Forelimb muscle (tissue), 1 donor: ENCODE measurements around the gene F10. TPM values are rescaled to one million over a fixed set of nuclear protein-coding genes. Genes with fewer than 3 reads are reported as not detected.

Experiments used
- DNase-seq: peaks from one replicate; pipeline ENCODE4 v3.0.0-alpha.2; 2013; ENCODE audit warnings: low read depth
- polyA plus RNA-seq: library from polyadenylated mRNA; unstranded; fragments of 120-200 nt; gene quantifications from one replicate; pipeline ENCODE4 v1.2.1, GENCODE V29; 2013; ENCODE audit not compliant: insufficient read length

F10 gene
- polyA plus RNA-seq, 1 donor: 16.9 TPM

DNA sequence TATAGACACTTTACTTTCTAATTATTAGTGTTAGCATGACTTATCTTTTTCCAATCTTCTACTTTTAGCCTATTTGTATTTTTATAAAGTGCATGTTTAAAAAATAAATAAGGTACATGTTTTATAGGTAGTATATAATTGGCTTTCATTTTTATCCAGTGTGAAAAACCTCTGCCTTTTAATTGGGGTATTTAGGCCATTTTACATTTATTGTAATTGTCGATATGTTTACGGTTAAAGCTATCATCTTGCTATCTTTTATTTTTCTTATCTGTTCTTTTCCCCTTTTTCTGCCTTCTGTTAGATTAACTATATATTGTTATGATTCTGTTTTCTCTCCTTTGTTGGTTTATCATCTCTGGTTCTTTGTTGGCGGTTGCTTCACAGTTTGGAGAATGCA lies 45.0 kb downstream of the F10 start:
- DNase-seq: no peak

DNA sequence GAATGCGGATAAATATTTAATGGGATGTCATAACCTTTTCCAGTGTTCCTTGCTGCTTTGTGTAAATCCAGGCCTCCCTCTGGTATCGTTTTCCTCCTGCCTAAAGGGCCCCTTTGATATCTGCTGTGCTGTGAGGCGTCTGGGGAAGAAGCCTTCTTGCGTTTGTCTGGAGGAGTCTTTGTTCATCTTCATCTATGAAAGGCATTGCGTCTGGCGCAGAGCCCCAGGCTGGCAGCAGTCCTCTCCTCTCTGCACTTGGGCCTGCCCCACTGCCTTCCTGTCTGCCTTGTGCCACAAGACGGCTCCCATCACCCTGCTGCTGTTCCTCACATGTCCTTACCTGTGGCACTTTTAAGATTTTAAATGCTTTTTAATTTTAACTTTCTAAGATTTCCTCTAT lies 45.6 kb downstream of the F10 start:
- DNase-seq: no peak

DNA sequence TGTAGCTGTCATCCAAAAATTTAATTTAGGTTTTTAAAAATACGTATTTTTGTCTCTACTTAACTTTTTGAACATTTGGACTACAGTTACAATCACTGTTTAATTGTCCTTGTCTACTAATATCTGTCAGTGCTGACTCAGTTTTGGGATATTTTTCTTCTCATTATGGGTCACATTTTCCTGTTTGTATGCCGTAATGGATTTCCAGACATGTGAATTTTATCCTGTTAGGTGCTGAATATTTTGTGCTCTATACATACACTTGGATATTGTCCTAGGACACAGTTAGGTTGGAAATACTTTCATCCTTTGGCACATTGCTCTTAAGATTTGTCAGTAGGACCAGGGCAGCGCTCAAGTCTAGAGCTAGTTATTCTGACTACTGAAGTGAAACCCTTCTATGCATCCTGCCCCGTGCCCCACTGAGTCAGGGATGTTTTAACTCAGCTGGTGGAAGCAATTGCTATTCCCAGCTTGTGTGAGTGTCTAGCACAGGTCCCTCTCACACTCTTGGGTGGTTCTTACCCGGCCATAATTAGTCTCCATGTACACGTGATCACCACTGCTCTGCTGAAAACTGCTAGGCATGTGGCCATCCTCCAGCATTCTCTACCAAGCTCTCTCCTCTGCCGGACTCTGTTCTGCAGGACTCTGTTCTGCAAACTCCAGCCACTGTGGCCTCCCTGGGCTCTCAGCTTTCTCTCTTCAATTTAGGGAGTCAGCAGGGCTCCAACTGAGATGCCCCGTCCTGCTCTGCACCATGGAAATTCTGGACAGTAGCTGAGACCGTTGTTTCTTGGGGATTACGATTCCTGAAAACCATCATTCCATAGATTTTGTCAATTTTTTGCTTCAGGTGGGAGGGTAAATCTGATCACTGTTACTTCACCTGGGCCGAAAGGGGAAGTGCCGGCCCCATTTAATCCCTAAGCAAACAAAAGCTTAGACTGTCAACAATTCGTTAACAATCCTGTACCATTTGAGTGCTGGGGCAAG lies 47.0 kb downstream of the F10 start:
- DNase-seq: no peak

DNA sequence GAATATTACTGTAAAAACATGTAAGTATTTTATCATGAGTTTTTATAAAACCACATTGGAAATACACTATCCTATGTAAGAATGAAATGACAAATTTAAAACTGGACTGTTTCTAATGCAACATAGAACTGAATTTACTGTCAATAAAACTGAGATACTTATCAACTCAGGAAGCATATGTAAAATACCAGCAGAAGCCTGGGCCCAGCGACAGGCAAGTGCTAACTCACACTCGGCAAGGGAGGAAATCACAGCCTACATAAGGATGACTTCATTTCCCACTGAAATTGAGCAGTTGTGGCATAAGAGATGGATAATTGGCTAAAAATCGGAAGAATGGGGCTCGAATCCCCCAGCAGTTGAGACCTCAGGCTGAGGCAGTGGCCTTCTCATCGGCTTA lies 47.9 kb downstream of the F10 start:
- no peak for DNase-seq

DNA sequence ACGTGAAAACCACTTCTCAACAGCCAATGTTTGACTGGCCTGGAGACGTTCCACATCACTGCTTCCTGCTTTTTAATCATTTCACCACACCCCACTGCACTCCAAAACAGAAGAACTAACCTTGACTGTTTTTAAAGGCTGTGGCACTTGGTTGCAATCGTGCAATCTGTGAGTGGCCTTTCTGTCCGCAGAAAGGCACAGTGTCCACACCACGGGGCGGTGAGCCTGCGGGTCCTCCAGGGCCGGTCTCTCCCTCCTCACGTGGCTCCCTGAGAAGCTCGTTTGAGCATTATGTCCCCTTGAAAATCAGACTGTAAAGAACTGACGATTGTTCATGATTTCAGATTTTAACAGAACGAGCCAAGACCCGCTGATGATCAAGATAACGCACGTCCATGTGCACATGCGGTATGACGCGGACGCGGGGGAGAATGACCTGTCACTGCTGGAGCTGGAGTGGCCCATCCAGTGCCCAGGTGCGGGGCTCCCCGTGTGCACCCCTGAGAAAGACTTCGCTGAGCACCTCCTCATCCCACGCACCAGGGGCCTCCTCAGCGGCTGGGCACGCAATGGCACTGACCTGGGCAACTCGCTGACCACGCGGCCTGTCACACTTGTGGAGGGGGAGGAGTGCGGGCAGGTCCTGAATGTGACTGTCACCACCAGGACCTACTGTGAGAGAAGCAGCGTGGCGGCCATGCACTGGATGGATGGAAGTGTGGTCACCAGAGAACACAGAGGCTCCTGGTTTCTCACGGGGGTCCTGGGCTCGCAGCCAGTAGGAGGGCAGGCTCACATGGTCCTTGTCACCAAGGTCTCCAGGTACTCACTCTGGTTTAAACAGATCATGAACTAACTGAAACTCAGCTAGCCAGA lies 48.9 kb downstream of the F10 start:
- DNase-seq: no peak

DNA sequence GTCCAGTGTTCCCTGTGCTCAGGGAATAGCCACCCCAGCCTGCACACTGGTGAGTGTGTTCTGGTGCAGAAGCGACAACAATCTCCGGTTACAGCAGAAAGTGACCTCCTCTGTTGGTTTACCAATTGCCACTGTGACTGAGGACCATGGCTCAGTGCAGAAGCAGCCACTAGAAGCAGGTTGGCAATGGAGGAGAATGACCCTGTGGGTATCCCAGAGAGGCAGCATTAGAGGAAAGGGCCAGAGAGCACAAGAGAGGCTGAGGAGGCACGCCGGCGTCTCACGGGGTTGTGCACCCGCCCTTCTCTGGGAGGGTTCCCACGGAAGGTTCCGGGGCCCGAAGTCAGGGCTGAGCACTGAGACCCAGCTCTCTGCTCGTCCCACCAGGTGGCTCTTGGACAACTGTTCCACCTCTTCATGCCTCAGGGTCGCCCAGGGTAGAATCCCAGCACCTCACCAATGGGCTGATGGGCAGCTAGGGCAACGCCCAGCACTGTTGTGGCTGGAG lies 49.9 kb downstream of the F10 start:
- DNase-seq: no peak

DNA sequence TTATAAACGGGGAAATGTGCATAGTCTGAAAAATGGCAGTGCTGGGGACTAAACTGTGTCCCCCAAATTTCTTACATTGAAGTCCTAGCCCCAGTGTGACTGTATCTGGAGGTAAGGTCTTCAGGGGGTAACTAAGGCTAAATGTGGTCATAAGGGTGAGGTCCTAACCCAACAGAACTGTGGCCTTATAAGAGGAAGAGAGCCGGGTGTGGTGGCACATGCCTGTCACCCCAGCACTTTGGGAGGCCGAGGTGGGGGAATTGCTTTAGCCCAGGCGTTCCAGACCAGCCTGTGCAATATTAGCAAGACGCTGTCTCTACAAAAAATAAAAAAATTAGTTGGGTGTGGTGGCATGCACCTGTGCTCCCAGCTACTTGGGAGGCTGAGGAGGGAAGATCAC lies 53.7 kb downstream of the F10 start:
- DNase-seq: no peak

DNA sequence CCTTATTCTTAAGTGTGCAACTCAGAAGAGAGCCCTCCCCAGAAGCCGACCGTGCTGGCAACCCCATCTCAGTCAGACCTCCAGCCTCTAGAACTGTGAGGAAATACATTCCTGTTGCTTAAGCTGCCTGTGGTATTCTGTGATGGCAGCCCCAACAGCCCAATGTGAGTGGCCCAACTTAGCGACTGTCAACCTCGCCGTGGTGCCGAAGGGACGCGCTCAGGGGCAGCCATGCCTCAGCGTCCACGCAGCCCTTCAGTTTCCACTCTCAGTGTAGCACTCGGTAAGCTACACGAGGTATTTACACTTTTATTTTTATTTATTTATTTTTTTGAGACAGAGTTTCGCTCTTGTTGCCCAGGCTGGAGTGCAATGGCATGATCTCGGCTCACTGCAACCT lies 54.2 kb downstream of the F10 start:
- no peak for DNase-seq

DNA sequence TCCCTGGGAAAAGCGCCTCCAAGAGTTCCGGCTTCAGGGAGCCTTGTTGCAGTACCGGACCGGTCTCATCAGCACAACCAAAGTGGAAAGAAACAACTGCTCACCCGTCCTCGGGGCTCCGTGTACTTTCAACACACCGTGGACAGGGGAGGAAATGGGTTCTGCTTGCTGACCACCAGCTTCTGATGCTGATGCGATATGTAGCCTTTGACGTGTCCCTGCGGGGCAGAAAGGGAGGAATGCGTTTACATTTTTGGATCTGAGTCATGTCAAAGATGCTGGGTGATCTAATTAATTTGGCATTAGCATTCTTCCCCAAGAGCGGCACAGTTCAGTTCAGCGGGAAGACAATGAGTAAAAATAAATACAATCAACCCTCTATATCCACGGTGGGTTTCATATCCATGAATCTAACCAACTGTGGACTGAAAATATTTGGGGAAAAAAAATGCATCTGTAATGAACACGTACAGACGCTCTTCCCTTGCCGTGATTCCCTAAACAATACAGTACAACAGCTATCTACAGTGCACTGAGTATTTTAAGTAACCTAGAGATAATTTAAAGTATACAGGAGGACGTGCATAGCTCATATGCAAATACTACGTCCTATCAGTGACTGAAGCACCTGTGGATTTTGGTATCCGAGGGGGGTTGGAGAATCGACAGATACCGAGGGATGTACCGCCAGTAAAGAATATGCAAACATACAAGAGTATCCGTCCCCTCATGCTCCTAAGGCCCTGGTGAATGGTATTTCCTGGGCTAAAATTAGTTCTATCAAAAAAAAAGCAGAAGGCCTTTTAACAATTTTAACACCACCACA lies 55.7 kb downstream of the F10 start:
- no peak for DNase-seq

DNA sequence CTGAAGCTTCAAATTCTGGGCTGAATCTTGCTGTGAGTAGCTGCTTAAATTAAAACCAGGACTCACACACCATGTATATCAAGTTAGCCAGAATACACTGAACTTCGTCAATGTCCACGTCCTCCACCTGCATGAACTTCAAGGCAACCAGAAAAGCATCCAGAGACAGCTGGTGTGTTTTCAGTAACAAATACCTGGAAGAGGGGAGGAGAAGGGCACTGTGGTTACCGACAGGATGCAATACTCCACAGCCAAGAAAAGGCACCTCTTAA lies 56.2 kb downstream of the F10 start:
- no peak for DNase-seq

DNA sequence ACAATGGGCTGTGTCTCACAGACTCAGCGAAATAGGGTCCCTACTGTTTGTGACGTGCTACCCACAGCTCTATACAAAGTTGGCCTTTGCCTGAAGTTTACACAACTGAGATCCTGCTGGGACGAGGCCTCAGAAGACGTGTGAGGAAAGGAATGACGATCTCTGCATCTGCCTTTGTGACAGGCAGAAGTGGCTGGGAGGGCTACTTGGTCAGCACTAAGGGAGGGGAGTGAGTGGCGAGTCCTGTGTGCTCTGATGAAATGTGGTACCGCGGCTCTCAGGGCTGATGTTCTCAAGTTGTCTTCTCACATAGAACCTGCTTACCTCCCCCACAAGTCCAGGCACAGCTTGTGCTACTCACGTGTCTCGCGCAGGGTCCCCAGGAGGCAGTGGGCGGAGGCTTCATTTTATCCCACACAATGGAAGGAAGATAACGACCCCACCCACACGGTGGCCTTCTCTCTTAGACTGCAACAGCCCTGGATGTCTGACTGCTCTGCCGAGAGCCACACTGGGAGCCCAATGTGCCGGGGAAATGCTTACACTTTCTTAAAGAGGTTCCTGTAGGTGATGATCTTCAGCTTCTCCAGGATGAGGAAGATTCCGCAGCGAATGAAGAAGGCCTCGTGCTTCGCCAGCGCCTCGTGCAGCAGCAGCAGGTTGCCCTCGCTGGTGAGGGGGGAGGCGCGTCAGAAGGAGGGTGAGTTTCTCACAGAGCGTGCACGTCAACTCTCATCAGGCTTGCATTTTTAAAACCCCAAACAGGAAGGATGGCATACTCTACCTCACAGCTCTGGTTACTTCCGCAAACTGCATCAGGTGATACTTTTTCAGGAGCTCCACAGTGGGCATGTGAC lies 57.0 kb downstream of the F10 start:
- no peak for DNase-seq

DNA sequence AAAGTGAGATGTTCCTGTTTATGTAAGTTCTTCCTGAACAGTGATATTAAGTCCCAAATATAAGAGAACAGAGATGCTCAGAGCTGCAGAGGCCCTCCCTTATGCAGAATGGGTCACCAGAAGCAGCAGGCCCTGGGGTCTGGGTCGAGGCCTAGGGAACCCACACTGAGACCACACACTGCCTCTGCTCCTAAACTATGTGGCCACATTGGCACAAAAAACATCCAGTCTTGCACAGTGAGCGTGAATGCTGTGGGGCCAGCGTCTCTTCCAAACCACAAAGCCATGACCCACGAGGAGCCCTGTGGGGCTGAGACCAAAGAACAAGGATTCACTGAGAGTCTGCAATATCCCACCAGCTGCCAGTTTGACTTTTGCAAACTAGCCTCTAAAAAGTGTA lies 59.4 kb downstream of the F10 start:
- no peak for DNase-seq

DNA sequence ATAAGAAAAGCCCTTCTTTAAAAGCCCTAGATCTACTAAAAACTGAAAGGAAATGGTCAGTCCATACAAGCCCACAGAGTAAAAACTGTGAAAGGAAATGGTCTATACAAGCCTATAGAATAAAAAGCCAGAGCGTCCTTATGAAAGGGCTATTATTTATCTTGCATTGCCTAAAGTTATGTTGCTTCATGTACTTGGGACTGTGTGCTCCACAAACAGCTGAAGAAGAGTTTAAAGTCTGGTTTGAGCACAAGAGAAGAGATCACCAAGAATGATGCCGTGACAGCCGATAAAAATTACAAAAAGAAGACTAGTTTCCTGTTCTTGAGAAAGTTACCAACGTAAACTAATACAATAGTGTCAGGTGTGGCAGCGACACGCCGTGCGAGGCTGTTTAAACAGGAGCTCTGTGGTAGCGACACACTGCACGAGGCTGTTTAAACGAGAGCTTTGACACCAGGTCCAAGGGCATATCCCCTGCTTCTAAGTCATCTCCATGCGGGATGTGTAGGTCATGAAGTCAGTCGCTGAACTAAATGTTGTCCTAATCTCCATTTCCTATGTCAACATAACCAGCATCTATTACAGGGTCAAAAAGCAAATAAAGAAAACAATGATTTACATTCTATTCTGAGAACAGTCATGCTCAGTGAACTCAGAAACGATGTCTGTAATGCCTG lies 61.0 kb downstream of the F10 start:
- DNase-seq: no peak

DNA sequence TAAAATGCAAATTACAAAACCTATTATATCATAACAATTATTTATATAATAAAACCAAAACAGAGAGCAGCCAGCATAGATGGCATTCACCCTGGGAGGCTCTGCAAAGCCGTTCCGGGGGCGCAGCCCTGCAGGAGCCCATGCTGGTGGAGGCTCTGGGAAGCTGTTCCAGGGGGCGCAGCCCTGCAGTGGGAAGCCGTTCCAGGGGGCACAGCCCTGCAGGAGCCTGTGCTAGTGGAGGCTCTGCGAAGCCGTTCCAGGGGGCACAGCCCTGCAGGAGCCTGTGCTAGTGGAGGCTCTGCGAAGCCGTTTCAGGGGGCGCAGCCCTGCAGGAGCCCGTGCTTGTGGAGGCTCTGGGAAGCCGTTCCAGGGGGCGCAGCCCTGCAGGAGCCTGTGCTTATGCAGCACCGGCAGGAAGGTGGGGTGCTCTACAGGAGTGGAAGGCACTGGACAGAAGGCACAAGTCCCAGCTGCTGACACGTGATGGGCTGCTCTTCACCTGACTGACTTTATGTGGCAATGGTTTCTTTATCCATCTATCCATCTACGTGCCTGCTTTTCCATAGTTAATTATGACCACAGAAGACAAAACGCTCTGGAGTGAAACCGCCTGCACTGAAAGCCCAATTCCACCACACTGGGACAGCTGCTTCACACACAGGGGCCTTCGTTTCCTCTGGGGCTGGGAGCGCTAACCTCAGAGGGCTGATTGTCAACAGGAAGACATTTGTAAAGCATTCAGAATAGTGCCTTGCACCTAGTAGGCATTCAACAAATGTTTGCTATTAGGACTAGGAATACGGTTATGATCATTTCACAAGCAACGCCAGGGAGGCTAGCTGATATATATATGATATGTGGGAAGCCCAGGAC lies 62.2 kb downstream of the F10 start:
- DNase-seq: no peak

DNA sequence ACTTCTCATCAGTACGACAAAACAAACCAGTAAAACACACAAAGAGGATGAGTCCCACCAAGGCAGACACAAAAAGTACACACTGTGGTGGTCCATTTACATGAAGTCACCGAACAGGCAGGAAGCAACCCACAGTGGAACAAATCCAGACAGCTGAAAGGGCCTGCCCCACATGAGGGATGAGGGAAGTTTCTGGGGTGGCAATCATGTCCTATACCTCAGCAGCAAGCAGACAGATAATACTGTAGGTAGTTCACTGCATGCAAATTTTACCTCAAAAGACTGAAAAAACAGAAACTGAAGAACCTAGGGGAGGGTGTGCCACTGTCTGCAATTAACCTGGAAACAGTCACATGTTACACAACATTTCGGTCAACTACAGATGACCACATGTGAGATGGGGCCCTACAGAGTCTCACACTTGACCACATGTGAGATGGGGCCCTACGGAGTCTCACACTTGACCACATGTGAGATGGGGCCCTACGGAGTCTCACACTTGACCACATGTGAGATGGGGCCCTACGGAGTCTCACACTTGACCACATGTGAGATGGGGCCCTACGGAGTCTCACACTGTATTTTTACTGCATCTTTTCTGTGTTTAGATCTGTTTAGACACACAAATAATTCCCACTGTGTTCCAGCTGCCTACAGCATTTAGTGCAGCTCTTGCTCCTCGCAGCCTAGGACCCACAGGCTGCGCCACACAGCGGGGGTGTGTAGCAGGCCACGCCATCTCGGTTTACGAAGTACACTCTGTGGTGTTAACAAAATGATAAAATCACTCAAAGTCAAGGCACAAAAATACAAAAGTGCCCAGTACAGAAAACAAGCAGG lies 63.7 kb downstream of the F10 start:
- DNase-seq: no peak

DNA sequence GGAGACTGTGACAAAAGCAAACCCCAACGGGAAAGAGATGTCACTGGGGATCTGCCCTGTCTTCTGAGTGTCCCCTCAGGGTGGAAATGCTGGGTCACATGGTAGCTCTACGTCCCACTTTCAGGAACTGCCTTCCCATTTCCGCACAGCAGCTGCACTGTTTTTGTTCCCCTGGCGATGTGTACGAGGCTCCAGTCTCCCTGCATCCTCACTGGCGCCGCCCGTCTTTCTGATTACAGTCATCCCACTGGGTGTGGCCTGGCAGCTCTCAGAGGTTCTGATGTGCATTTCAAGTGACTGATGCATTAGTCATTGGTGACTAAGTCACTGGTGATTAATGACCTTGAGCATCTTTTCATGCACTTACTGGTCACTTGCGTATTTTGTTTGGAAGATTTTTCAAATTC lies 64.7 kb downstream of the F10 start:
- DNase-seq: no peak

DNA sequence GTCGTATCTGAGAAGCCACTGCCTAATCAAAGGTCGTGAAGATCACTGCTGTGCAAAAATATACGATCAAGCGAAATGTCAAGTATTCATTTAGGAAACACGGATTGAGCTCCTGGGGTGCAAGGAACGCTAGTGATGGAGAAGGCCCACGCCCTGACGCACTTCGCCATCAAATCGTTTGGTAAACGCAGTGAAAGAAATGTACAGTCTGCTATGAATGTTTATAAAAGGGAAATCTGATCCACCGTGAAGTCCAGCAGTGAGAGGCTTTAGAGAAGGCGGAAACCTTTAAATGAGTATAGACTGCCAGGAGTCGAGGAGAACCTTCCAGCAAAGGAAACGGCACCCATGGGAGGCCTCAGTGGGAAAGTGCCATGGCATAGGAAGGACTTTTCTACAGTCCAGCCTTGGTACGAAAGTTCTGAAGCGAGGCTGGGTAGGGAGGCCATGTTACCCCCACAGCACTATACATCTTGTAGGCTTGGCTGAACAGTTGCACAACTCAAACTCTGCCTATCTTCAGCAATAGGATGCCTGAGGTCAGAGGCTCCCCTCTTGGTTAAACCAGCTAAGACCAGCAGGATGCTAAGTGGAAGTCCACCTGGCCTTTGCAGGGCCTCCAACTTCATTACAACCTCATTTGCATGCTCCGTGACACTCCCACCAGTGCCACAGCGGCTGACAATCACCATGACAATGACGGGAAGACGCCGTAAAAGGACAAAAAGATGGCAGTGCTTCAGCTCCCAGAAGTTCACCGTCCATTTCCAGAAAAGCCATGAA lies 65.5 kb downstream of the F10 start:
- DNase-seq: no peak

DNA sequence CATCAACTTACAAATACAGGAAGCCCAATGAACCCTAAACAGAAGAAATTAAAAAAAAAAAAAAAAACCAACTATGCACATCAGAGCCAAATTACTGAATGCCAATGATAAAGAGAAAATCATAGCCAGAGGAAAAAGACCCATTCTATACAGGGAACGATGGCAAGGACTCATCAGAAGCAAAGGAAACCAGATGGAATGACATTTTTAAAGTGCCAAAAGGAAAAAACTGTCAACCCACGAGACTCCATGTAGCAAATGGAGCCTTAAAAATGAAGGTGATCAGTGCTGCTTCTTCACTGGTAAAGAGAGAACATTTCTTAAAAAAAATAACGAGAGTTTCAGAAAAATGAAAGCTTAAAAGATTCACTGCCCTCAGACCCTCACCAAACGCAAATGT lies 67.6 kb downstream of the F10 start:
- no peak for DNase-seq
